Femur (tissue), 1 donor: ENCODE measurements around the gene LYRM4.

Experiments used
- DNase-seq: peaks from one replicate; pipeline ENCODE4 v3.0.0-alpha.2; 2017

LYRM4 gene

GRCh38 chr6:5241252-5241651 is 19.5 kb downstream of the LYRM4 start:
- no peak for DNase-seq

DNA sequence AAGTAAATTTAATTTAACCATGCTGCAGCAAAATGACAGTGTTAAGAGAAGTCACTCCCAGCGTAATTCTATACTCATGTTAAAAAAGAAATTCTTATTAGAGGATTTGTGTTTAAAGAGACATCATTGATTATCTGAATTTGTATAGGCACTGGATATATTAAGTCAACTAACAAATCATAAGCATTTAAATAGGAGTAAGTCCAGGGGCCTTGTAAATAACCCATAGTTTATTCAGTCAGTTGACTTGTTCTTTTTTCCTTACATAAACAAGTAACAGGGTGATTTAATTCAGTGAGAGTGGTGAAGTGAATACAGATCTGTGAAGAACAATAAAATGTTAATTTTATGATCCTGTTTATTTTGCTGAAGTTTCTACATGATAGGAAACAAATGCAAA is 22.4 kb downstream of the LYRM4 start:
- no peak for DNase-seq

DNA sequence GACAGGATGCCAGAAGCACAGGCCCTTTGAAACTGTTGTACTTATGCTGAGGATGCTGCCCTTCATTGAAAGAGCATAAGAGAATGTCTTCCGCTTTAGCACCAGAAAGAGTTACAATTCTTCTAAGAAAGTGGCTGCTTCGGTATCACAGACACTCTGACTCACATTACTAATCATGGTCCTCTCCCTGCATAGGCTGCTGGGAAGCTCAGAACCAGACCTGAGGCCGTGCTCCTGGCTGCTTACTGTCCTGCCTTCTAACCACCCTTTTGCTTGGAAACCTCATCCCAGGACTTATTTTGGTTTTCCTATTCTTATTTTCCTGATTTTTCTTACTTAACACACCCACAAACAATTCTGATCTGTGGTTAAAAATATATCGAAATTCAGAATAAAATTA is 22.9 kb downstream of the LYRM4 start:
- no peak for DNase-seq

GRCh38 chr6:5235830-5236229 is 24.9 kb downstream of the LYRM4 start:
- no peak for DNase-seq

- DNase-seq: no peak
These were observed 25.9 kb downstream of the LYRM4 start for GRCh38 chr6:5234874-5235273.

- DNase-seq: no peak
These were observed 29.5 kb downstream of the LYRM4 start for GRCh38 chr6:5231289-5231688.

DNA sequence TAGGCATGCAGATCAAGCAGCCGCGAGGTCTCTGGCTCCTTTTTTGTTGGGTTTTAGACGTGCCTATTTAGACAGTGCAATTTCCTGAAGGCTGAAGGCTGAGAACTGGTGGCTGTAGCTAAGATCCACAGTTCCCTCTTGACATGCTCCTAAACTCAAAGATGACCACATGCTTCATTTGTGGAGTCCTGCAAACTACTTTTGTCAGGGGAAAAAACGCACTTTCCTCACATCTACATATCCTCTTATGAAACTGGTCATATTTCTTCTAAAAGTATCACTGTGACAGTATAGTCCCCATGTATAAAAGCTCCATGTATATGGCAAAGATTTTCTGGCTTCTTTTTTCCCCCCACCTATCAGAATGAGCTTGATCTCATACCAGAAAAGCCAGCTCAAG is 30.7 kb downstream of the LYRM4 start:
- DNase-seq: no peak

DNA sequence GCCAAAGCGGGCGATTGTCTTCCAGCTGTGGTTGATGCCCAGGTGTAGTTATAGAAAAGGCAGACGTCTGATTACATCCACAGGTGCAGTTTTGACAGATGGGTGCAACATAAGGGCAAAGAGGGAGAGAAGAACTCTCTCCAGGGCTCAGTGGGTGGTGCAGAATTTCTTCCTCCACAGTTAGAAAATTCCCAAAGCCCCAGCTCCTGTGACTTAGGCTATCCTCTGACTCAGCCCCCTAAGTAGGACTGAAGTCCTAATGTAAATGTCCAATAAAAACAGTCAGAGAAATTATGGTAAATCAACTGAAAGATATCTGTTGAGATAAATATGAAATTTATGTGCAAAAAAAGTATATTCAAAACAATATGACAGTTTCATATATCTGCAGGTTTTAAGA is 31.4 kb downstream of the LYRM4 start:
- no peak for DNase-seq

GRCh38 chr6:5223309-5223708 is 37.4 kb downstream of the LYRM4 start:
- no peak for DNase-seq

DNA sequence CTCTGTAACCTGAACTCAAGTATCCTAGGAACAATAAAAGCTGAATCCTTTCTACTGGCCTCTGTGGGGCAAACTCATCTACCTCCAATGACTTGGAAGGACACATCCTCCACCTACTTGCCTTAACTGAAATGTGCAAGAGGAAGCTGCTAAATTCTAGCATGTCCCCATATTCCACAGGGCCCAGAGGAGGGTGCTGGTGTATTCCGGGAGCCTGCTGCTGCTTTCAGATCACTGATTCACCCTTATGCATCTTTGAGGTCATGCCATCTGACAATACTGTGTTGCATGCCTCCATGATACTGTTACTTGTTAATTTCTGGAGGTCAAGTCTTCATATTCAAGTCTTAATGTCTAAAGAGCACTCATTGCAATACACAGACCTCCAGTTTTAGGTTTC is 40.3 kb downstream of the LYRM4 start:
- no peak for DNase-seq

GRCh38 chr6:5219011-5219691 is 41.6 kb downstream of the LYRM4 start:
- no peak for DNase-seq

- no peak for DNase-seq
These were observed 43.4 kb downstream of the LYRM4 start for GRCh38 chr6:5217356-5217755.

DNA sequence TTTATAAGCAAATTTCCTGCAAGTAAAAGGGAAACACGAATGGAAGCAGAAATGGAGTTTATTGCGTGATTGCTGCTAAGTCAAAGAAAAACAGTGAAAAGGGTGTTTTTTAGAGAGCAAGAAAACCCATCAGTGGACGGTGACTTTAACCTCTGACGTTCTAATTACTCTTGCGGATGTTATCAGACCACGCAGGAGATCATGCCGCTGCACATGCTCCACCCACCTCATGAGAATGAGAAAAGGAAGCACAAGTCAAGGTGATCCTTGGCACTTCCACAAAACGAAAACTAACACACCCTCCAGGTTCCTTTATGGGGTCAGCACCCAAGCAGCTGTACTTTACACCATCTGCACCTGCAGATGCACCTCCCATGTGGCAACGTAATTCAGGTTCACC is 45.0 kb downstream of the LYRM4 start:
- no peak for DNase-seq

DNA sequence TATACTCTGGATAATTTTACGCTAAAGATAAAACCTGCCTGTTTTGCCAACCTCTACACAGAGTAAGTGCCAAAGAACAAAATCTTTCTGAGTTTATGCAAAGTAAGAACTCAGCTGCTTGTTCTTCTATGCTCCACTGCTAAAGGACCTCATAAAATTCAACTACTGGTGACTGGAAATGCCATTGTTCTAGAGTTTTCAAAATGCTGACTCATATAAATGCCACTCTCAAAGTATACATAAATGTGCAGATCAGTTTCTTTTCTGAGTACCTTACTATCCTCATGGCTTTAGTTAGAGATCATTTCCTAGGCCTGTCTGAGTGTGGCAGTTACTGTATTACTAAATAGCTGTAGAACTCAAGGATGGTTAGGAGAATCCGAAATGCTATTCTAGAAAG is 45.6 kb downstream of the LYRM4 start:
- no peak for DNase-seq

- DNase-seq: no peak
These were observed 46.1 kb downstream of the LYRM4 start for GRCh38 chr6:5214570-5215052.

DNA sequence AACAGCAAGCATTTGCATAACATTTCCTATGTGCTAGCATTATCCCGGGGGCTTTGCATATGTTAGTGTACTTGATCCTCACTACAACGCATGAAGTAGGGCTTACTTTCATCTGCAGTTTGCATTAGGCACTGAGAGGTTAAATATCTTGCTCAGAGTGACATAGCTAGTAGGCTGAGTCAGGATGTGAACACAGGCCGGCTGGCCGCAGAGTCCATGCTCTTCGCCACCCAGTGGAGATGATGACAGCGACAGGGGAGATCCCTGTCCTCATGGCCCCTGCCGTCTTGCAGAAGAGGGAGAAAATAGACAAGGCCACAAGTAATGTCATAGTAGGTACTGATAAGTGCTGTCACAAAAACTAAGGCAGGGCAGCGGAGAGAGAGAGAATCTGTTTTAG is 46.9 kb downstream of the LYRM4 start:
- no peak for DNase-seq

GRCh38 chr6:5211492-5211891 is 49.3 kb downstream of the LYRM4 start:
- DNase-seq: no peak

DNA sequence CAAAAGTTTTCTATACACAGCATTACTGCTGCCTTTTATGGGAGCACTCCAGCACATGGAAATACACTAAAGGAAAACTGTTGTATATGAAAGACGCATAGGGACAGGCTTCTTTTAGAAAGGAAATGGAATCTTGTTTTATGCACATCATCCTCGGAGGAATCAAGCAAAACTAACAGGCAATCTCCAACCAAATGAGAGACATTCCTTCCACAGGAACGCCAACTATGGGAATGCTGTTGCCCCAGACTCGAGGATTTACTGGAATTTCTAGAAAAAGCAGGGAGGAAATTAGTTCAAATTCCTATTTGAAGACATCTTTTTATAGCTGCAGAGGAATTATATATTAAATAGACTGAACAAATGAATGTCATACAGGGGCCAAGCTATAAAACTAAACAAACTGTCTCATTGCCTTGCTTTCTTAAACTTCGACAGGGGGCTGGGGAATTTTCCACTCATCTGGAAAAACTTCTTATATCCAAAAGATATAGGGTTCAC is 52.2 kb downstream of the LYRM4 start:
- DNase-seq: peak; percentile 55

DNA sequence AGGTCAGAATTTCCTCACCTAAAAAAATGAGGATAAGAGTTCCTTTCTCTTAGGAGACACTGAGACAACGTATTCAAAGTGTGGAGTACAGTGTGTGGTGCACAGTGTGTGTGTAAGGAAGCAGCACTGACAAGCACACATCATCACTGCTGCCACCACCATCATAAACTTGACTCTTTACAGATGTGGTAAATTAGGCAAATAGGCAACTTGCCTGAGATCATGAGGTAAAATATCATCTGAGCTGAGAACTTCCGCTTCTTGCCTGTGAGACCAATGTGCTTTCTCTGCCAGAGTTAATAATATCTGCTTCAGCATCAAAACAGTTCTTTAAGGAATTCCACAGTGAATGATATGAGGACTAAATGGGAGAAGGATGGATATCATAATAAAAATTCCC is 52.7 kb downstream of the LYRM4 start:
- DNase-seq: peak; percentile 36

GRCh38 chr6:5206920-5207561 is 53.7 kb downstream of the LYRM4 start:
- DNase-seq: no peak

- DNase-seq: peak; percentile 80
These were observed 54.6 kb downstream of the LYRM4 start for GRCh38 chr6:5205877-5206850.

GRCh38 chr6:5205035-5205507 is 55.7 kb downstream of the LYRM4 start:
- DNase-seq: peak; percentile 56

GRCh38 chr6:5204376-5204775 is 56.4 kb downstream of the LYRM4 start:
- no peak for DNase-seq
